Keratinocyte (primary cell): ENCODE measurements around the gene MBP. TPM values are rescaled to one million over a fixed set of nuclear protein-coding genes. Genes with fewer than 3 reads are reported as not detected.

Experiments
- DNase-seq: peaks from one replicate; pipeline ENCODE4 v3.0.0-alpha.2; 2011; ENCODE audit warnings: low read depth, missing footprints, low spot score
- FAIRE-seq: peaks from 2 replicates; lab custom pipeline; 2011; peaks lifted over from hg19 to GRCh38; lab: Jason Lieb, UNC
- H2AFZ ChIP-seq: 2 replicates; pipeline ENCODE4 v1.6.0; 2012; ENCODE audit warnings: low read length, control low read depth, inconsistent platforms; ENCODE audit not compliant: control insufficient read depth
- H3K27ac ChIP-seq: 2 replicates; pipeline ENCODE4 v1.5.1; 2011; ENCODE audit warnings: low read length; ENCODE audit not compliant: control insufficient read depth, insufficient read depth
- H3K27me3 ChIP-seq: 3 replicates; pipeline ENCODE4 v1.6.0; 2011; ENCODE audit warnings: low read length; ENCODE audit not compliant: control insufficient read depth, insufficient read depth; ENCODE audit errors: extremely low read depth
- H3K36me3 ChIP-seq, 2 experiments: 2 replicates in 1 of 2; 3 replicates in 1 of 2; pipeline ENCODE4 v1.5.1; 2011; ENCODE audit warnings: low read length in 2 of 2, mild to moderate bottlenecking in 1 of 2; ENCODE audit not compliant: control insufficient read depth in 2 of 2, insufficient read depth in 2 of 2; ENCODE audit errors: extremely low read depth in 1 of 2
- H3K4me1 ChIP-seq: 3 replicates; pipeline ENCODE4 v1.5.1; 2011; ENCODE audit warnings: low read length; ENCODE audit not compliant: control insufficient read depth, insufficient read depth; ENCODE audit errors: extremely low read depth
- H3K4me2 ChIP-seq: 3 replicates; pipeline ENCODE4 v1.6.0; 2011; ENCODE audit warnings: low read depth, low read length; ENCODE audit not compliant: control insufficient read depth, insufficient read depth; ENCODE audit errors: extremely low read depth
- H3K4me3 ChIP-seq, 3 experiments: fragments of 200-600 bp in 1 of 3; sonication (generic) in 1 of 3; 2 replicates in 2 of 3; 3 replicates in 1 of 3; pipeline ENCODE4 v1.5.1; 2011 to 2016; ENCODE audit warnings: low read length in 3 of 3, mild to moderate bottlenecking in 3 of 3, control low read depth in 2 of 3, inconsistent platforms in 1 of 3, low read depth in 1 of 3, mixed read lengths in 1 of 3, mixed run types in 1 of 3, moderate library complexity in 1 of 3; ENCODE audit not compliant: control insufficient read depth in 2 of 3, insufficient read depth in 2 of 3; ENCODE audit errors: extremely low read depth in 1 of 3
- H3K79me2 ChIP-seq: 2 replicates; pipeline ENCODE4 v1.6.0; 2012; ENCODE audit warnings: low read length; ENCODE audit not compliant: control insufficient read depth, insufficient read depth
- H3K9ac ChIP-seq: 3 replicates; pipeline ENCODE4 v1.6.0; 2011; ENCODE audit warnings: low read length; ENCODE audit not compliant: control insufficient read depth, insufficient read depth; ENCODE audit errors: extremely low read depth
- H3K9me1 ChIP-seq: 3 replicates; pipeline ENCODE4 v1.6.0; 2011; ENCODE audit warnings: low read length; ENCODE audit not compliant: control insufficient read depth, insufficient read depth; ENCODE audit errors: extremely low read depth
- H3K9me3 ChIP-seq: 2 replicates; pipeline ENCODE4 v1.5.1; 2012; ENCODE audit warnings: low read depth, low read length; ENCODE audit not compliant: control insufficient read depth
- H4K20me1 ChIP-seq: 3 replicates; pipeline ENCODE4 v1.6.0; 2011; ENCODE audit warnings: low read length; ENCODE audit not compliant: control insufficient read depth, insufficient read depth; ENCODE audit errors: extremely low read depth
- EZH2 ChIP-seq: IDR thresholded peaks from one replicate; pipeline ENCODE4 v1.6.1; 2012; ENCODE audit warnings: inconsistent platforms, mild to moderate bottlenecking, low read length, moderate library complexity
- dilution Hi-C: fragments of 300-500 bp; cut with MboI; formaldehyde crosslinking; loops from one replicate; pipeline ENCODE4 v1.7.0; 2020; ENCODE audit warnings: low sequenced_read_pairs; ENCODE audit not compliant: extremely low pct_ligation_motif_present
- polyA plus RNA-seq, 5 experiments: library from polyadenylated mRNA; depleted of rRNA in 3 of 5; stranded (reverse) in 3 of 5; stranded (forward) in 1 of 5; unstranded in 1 of 5; fragments of >200 nt; gene quantifications; 1 replicate in 1 of 5; 2 replicates in 3 of 5; 3 replicates in 1 of 5; pipeline versions ENCODE4 v1.2.1 to v1.2.3, GENCODE V29; 2011 to 2012; ENCODE audit warnings: missing spikeins in 2 of 5, low read depth in 1 of 5, low replicate concordance in 1 of 5
- TF ChIP-seq, protein P1 (sequence below), 3 experiments: IDR thresholded peaks in 1 of 3; conservative IDR thresholded peaks in 1 of 3; optimal IDR thresholded peaks in 1 of 3; 2 replicates in 2 of 3; 3 replicates in 1 of 3; pipeline versions ENCODE3 to v1.5.1; 2011; ENCODE audit warnings: low read length in 3 of 3, mild to moderate bottlenecking in 3 of 3, moderate library complexity in 2 of 3, control low read depth in 1 of 3, inconsistent platforms in 1 of 3; ENCODE audit not compliant: insufficient read depth in 2 of 3; ENCODE audit errors: extremely low read depth in 1 of 3

MBP gene
- polyA plus RNA-seq, 1 donor (not counting 4 experiments of a cell fraction or from before 2014, with no cell fraction given) = 38.7 TPM

DNA sequence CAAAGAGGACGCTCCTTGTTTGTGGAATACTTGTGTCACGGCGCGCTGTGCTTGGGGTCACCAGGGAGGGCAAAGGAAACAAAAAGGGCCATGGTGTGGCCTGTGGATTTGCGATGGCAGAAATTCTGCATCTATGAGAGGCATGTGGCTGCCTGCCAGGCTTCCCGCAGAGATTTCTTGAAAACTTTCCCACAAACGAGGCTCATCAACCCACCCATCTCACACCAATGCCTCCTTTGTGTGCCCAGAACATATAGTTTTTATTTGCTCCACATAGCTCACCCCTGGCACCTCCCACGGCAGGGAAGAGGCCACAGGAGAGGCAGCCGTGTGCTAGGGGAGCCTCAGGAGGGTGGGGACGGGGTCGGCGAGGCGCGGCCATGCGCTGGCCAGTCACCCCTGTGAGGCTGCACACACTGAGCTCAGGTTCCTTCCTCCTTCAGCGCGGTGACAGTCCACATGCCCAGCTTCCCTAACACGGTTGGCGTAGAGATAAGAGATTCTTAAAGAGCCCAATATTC is 100.3 kb downstream of the MBP start:
- Histone ChIP-seq H3K9me3 (no peaks in the 10 kb centered on the region), H3K27me3 (no peaks in the 10 kb centered on the region), H3K79me2 (peaks cover 34% of the 10 kb centered on the region), H3K9me1 (no peaks in the 10 kb centered on the region), H3K4me3 (no peak overlapping the region), H3K4me2 (no peak overlapping the region), H3K4me1 (no peaks in the 10 kb centered on the region), H3K36me3 (peaks cover 0 to 6% of the 10 kb centered on the region in 2 experiments), H4K20me1 (no peaks in the 10 kb centered on the region), H2AFZ (no peak overlapping the region), H3K27ac (no peak overlapping the region), H3K9ac (no peak overlapping the region)
- FAIRE-seq (no peak), DNase-seq (no peak)
- dilution Hi-C loops = no loop called here
- TF ChIP-seq, protein P1, sequence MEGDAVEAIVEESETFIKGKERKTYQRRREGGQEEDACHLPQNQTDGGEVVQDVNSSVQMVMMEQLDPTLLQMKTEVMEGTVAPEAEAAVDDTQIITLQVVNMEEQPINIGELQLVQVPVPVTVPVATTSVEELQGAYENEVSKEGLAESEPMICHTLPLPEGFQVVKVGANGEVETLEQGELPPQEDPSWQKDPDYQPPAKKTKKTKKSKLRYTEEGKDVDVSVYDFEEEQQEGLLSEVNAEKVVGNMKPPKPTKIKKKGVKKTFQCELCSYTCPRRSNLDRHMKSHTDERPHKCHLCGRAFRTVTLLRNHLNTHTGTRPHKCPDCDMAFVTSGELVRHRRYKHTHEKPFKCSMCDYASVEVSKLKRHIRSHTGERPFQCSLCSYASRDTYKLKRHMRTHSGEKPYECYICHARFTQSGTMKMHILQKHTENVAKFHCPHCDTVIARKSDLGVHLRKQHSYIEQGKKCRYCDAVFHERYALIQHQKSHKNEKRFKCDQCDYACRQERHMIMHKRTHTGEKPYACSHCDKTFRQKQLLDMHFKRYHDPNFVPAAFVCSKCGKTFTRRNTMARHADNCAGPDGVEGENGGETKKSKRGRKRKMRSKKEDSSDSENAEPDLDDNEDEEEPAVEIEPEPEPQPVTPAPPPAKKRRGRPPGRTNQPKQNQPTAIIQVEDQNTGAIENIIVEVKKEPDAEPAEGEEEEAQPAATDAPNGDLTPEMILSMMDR (optimal IDR thresholded peaks at IDR 0.05 in 1 of 3, IDR thresholded peaks at IDR 0.05 in 1 of 3, conservative IDR thresholded peaks at IDR 0.05 in 1 of 3; ENCODE audit: extremely low read depth in 1 of 3, insufficient read depth in 2 of 3, low read length in 3 of 3) = no peak
- no peak for TF ChIP-seq EZH2

DNA sequence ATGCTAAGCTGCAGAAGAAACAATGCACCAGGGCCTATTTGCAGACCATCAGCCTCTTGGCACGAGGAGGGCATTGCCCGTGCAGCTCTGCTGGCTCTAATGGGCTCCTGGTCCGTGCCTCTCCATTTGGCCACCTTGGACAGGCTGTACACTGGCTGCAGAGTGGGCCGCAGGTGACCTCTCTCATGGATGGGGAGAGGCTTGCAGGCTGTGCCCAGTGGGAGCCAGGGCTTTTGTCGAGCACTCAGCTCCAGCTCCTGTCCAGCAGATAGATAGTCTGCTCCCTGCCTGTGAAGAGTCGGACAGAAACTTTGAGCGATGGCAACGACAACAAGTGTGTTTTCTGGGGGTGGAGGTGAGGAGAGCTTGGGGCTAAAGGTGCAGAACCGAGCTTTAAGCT is 100.9 kb downstream of the MBP start:
- H3K79me2 ChIP-seq = peaks cover 38% of the 10 kb centered on the region
- H2AFZ ChIP-seq = no peak overlapping the region
- H3K27ac ChIP-seq = no peak overlapping the region
- DNase-seq = no peak
- no peaks in the 10 kb centered on the region for H4K20me1 ChIP-seq
- dilution Hi-C loops = no loop called here
- peaks cover 0 to 6% of the 10 kb centered on the region in 2 experiments for H3K36me3 ChIP-seq
- no peak overlapping the region for H3K4me3 ChIP-seq
- H3K9ac ChIP-seq = no peak overlapping the region
- no peak for TF ChIP-seq EZH2
- TF ChIP-seq, protein P1 (optimal IDR thresholded peaks at IDR 0.05 in 1 of 3, IDR thresholded peaks at IDR 0.05 in 1 of 3, conservative IDR thresholded peaks at IDR 0.05 in 1 of 3; ENCODE audit: extremely low read depth in 1 of 3, insufficient read depth in 2 of 3, low read length in 3 of 3) = no peak
- H3K9me3 ChIP-seq = no peaks in the 10 kb centered on the region
- H3K4me2 ChIP-seq = no peak overlapping the region
- no peak for FAIRE-seq
- no peaks in the 10 kb centered on the region for H3K4me1 ChIP-seq
- no peaks in the 10 kb centered on the region for H3K9me1 ChIP-seq
- H3K27me3 ChIP-seq = no peaks in the 10 kb centered on the region
